Measurements from ENCODE around the gene PRPF8.

DNA sequence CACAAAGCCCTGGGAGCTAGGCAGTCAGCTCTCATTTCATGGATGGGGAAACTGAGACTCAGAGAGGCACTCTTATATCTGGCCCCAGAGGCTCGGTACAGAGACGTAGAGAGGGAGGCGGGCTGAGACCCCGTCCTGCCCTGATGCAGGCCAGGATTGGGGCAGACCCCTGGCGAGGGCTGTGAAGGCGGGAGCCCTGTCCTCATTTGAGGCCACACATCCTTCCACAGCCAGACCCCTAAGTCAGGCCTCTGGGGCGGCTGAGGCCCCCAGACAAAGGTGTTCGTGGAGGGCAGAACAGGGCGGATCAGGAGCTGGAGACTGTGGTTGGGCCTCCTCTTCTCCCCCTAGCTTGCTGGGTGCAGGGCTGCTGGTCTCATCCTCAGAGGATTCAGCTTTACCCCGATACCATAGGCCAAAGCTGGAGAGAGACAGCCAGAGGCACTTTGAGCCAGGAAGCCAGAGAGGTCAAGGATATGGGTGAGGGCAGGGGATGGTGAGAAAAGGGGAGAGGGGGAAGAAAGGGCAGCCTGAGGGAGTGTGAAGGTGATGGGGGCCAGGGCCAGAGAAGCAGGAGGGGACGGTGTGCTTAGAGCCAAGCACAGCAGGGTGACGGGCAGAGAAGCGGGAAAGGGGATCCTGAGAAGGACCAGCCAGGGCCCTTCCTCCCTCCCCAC, 38.3 kb downstream of the PRPF8 start:
- TF ChIP-seq, protein P1, sequence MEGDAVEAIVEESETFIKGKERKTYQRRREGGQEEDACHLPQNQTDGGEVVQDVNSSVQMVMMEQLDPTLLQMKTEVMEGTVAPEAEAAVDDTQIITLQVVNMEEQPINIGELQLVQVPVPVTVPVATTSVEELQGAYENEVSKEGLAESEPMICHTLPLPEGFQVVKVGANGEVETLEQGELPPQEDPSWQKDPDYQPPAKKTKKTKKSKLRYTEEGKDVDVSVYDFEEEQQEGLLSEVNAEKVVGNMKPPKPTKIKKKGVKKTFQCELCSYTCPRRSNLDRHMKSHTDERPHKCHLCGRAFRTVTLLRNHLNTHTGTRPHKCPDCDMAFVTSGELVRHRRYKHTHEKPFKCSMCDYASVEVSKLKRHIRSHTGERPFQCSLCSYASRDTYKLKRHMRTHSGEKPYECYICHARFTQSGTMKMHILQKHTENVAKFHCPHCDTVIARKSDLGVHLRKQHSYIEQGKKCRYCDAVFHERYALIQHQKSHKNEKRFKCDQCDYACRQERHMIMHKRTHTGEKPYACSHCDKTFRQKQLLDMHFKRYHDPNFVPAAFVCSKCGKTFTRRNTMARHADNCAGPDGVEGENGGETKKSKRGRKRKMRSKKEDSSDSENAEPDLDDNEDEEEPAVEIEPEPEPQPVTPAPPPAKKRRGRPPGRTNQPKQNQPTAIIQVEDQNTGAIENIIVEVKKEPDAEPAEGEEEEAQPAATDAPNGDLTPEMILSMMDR (IDR thresholded peaks at IDR 0.05; ENCODE audit: low read length) = no peak
- TF ChIP-seq EZH2phosphoT487 (IDR thresholded peaks at IDR 0.05; ENCODE audit: low read length) (no peak), EZH2 (optimal IDR thresholded peaks at IDR 0.05; ENCODE audit: low read depth, low read length) (no peak)

Measured in MM.1S (cell line).